ENCODE measurements around the gene CCNT2.

DNA sequence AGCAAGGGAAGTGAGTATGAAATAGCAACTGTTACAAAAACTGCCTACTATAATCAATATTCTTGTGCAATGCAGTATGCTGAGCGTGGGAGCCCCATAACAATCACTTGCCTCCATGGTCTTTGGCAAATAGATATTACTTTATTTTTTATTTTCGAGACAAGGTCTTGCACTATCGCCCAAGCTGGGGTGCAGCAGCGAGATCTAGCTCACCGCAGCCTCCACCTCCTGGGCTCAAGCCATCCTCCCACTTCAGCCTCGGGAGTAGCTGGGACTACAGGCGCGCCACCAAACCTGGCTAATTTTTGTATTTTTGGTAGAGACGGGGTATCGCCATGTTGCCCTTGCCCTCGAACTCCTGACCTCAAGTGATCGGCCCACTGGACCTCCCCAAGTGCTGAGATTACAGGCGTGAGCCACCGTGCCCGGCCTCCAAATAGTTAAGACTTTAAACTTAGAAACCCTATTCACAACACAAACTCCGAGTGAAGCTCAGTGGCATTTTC, 1.2 kb upstream of the CCNT2 start:
- TF ChIP-seq, protein P1, sequence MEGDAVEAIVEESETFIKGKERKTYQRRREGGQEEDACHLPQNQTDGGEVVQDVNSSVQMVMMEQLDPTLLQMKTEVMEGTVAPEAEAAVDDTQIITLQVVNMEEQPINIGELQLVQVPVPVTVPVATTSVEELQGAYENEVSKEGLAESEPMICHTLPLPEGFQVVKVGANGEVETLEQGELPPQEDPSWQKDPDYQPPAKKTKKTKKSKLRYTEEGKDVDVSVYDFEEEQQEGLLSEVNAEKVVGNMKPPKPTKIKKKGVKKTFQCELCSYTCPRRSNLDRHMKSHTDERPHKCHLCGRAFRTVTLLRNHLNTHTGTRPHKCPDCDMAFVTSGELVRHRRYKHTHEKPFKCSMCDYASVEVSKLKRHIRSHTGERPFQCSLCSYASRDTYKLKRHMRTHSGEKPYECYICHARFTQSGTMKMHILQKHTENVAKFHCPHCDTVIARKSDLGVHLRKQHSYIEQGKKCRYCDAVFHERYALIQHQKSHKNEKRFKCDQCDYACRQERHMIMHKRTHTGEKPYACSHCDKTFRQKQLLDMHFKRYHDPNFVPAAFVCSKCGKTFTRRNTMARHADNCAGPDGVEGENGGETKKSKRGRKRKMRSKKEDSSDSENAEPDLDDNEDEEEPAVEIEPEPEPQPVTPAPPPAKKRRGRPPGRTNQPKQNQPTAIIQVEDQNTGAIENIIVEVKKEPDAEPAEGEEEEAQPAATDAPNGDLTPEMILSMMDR (conservative IDR thresholded peaks at IDR 0.05; ENCODE audit: low read depth, low read length) = no peak
- no peak for TF ChIP-seq EZH2 (IDR thresholded peaks at IDR 0.05; ENCODE audit: borderline replicate concordance, low read depth, low read length, poor library complexity, severe bottlenecking)
